GM18868 (cell line): Measurements from ENCODE around the gene ZMAT5.

ENCODE experiments used
- ATAC-seq: cut with Tn5 transposase; IDR thresholded peaks from one replicate; pipeline ENCODE4 v1.9.1; 2021; ENCODE audit warnings: mild to moderate bottlenecking, moderate library complexity; ENCODE audit not compliant: unreplicated experiment

The ZMAT5 gene

GRCh38 chr22:29691636-29692326 is 75.0 kb downstream of the ZMAT5 start:
- no peak for ATAC-seq

GRCh38 chr22:29690476-29690875 is 76.3 kb downstream of the ZMAT5 start:
- no peak for ATAC-seq

- no peak for ATAC-seq
These were observed 77.0 kb downstream of the ZMAT5 start for GRCh38 chr22:29689880-29690213.

GRCh38 chr22:29689206-29689879 is 77.5 kb downstream of the ZMAT5 start:
- ATAC-seq: no peak

- ATAC-seq: no peak
These were observed 82.6 kb downstream of the ZMAT5 start for GRCh38 chr22:29684244-29684643.

GRCh38 chr22:29683536-29683935 is 83.3 kb downstream of the ZMAT5 start:
- ATAC-seq: no peak
